H9 (cell line): ENCODE data around the gene ZBTB44. TPM values are rescaled to one million over a fixed set of nuclear protein-coding genes. Genes with fewer than 3 reads are reported as not detected.

Experiments
- DNase-seq: peaks from one replicate; pipeline ENCODE4 v3.0.0-alpha.2; 2017
- H2AFZ ChIP-seq: one replicate; pipeline ENCODE4 v1.6.1; 2013; ENCODE audit warnings: mild to moderate bottlenecking, low read length, control low read depth, moderate library complexity
- H2AK5ac ChIP-seq: 2 replicates; pipeline ENCODE4 v1.6.1; 2013; ENCODE audit warnings: low read length, control low read depth, mixed read lengths; ENCODE audit not compliant: insufficient read length
- H2BK120ac ChIP-seq: one replicate; pipeline ENCODE4 v1.6.1; 2013; ENCODE audit warnings: low read depth, mild to moderate bottlenecking, low read length, control low read depth, inconsistent platforms; ENCODE audit not compliant: poor library complexity, severe bottlenecking
- H2BK12ac ChIP-seq: 2 replicates; pipeline ENCODE4 v1.6.1; 2013; ENCODE audit warnings: low read length, control low read depth, mixed read lengths, low read depth; ENCODE audit not compliant: insufficient read length
- H2BK15ac ChIP-seq: 2 replicates; pipeline ENCODE4 v1.6.1; 2013; ENCODE audit warnings: low read depth, low read length, control low read depth
- H2BK20ac ChIP-seq: one replicate; pipeline ENCODE4 v1.6.1; 2013; ENCODE audit warnings: low read depth, mild to moderate bottlenecking, low read length, control low read depth, inconsistent platforms; ENCODE audit not compliant: poor library complexity, severe bottlenecking
- H2BK5ac ChIP-seq: 2 replicates; pipeline ENCODE4 v1.6.1; 2013; ENCODE audit warnings: low read length, control low read depth, mixed read lengths; ENCODE audit not compliant: insufficient read length
- H3K14ac ChIP-seq: 2 replicates; pipeline ENCODE4 v1.6.1; 2013; ENCODE audit warnings: low read length, control low read depth; ENCODE audit not compliant: insufficient read depth
- H3K18ac ChIP-seq: 2 replicates; pipeline ENCODE4 v1.6.1; 2013; ENCODE audit warnings: low read depth, mild to moderate bottlenecking, mixed read lengths, low read length, control low read depth; ENCODE audit not compliant: insufficient read length
- H3K23ac ChIP-seq: 2 replicates; pipeline ENCODE4 v1.6.1; 2013; ENCODE audit warnings: low read length, control low read depth, mixed read lengths, low read depth; ENCODE audit not compliant: insufficient read length
- H3K23me2 ChIP-seq: 2 replicates; pipeline ENCODE4 v1.6.1; 2013; ENCODE audit warnings: low read depth, mild to moderate bottlenecking, mixed read lengths, low read length, control low read depth; ENCODE audit not compliant: insufficient read length, poor library complexity, severe bottlenecking
- H3K27ac ChIP-seq: 2 replicates; pipeline ENCODE4 v1.5.1; 2013; ENCODE audit warnings: low read length, control low read depth, mixed read lengths, low read depth; ENCODE audit not compliant: insufficient read length
- H3K27me3 ChIP-seq: 2 replicates; pipeline ENCODE4 v1.6.1; 2013; ENCODE audit warnings: low read length, control low read depth, inconsistent platforms; ENCODE audit not compliant: insufficient read depth
- H3K4ac ChIP-seq: 2 replicates; pipeline ENCODE4 v1.6.1; 2013; ENCODE audit warnings: low read depth, mild to moderate bottlenecking, control low read depth, inconsistent platforms, low read length, moderate library complexity
- H3K4me1 ChIP-seq: 2 replicates; pipeline ENCODE4 v1.6.1; 2013; ENCODE audit warnings: low read length, control low read depth, inconsistent platforms; ENCODE audit not compliant: insufficient read depth
- H3K4me2 ChIP-seq: 2 replicates; pipeline ENCODE4 v1.6.1; 2013; ENCODE audit warnings: low read length, control low read depth, mixed read lengths; ENCODE audit not compliant: insufficient read length, insufficient read depth
- H3K56ac ChIP-seq: 2 replicates; pipeline ENCODE4 v1.6.1; 2013; ENCODE audit warnings: low read depth, mild to moderate bottlenecking, mixed read lengths, low read length, control low read depth; ENCODE audit not compliant: insufficient read length
- H3K79me1 ChIP-seq: 2 replicates; pipeline ENCODE4 v1.6.1; 2013; ENCODE audit warnings: low read depth, mild to moderate bottlenecking, moderate library complexity, low read length, control low read depth, inconsistent platforms; ENCODE audit not compliant: insufficient read depth, poor library complexity, severe bottlenecking
- H3K79me2 ChIP-seq: 2 replicates; pipeline ENCODE4 v1.6.1; 2013; ENCODE audit warnings: low read length, control low read depth, inconsistent platforms; ENCODE audit not compliant: insufficient read depth
- H3K9ac ChIP-seq: 2 replicates; pipeline ENCODE4 v1.6.1; 2013; ENCODE audit warnings: low read length, control low read depth, mixed read lengths; ENCODE audit not compliant: insufficient read length; ENCODE audit errors: extremely low read depth
- H3K9me3 ChIP-seq: one replicate; pipeline ENCODE4 v1.6.1; 2013; ENCODE audit warnings: low read depth, low read length, inconsistent platforms; ENCODE audit not compliant: control insufficient read depth
- H3T11ph ChIP-seq: one replicate; pipeline ENCODE4 v1.6.1; 2013; ENCODE audit warnings: mild to moderate bottlenecking, low read length, control low read depth, inconsistent platforms
- H4K20me1 ChIP-seq: one replicate; pipeline ENCODE4 v1.6.1; 2013; ENCODE audit not compliant: control insufficient read depth, insufficient read length, insufficient read depth
- H4K5ac ChIP-seq: 2 replicates; pipeline ENCODE4 v1.6.1; 2013; ENCODE audit warnings: low read depth, mild to moderate bottlenecking, mixed read lengths, low read length, control low read depth; ENCODE audit not compliant: insufficient read length
- H4K8ac ChIP-seq: replicated peaks from 2 replicates; pipeline ENCODE4 v1.6.1; 2013; ENCODE audit warnings: low read length, control low read depth, mixed read lengths, low read depth; ENCODE audit not compliant: insufficient read length
- H4K91ac ChIP-seq: 2 replicates; pipeline ENCODE4 v1.6.1; 2013; ENCODE audit warnings: low read depth, mild to moderate bottlenecking, moderate library complexity, mixed read lengths, low read length, control low read depth; ENCODE audit not compliant: insufficient read length
- H3K27ac Mint-ChIP-seq, 3 experiments: 2 replicates in 2 of 3; 3 replicates in 1 of 3; pipeline ENCODE4 v1.8.0; 2020 to 2021; ENCODE audit warnings: mixed read lengths in 3 of 3, mild to moderate bottlenecking in 1 of 3, moderate library complexity in 1 of 3
- H3K27me3 Mint-ChIP-seq: 2 replicates; pipeline ENCODE4 v1.8.0; 2021; ENCODE audit warnings: low read depth, mild to moderate bottlenecking, moderate library complexity, mixed read lengths
- H3K36me3 Mint-ChIP-seq, 3 experiments: 2 replicates in 2 of 3; 3 replicates in 1 of 3; pipeline ENCODE4 v1.8.0; 2020 to 2021; ENCODE audit warnings: low read depth in 3 of 3, mixed read lengths in 3 of 3; ENCODE audit not compliant: insufficient read depth in 1 of 3
- H3K4me1 Mint-ChIP-seq, 2 experiments: 2 replicates each; pipeline ENCODE4 v1.8.0; 2020; ENCODE audit warnings: mixed read lengths in 2 of 2
- H3K4me3 Mint-ChIP-seq, 2 experiments: 2 replicates in 1 of 2; 3 replicates in 1 of 2; pipeline ENCODE4 v1.8.0; 2020 to 2021; ENCODE audit warnings: mild to moderate bottlenecking in 2 of 2, mixed read lengths in 2 of 2, moderate library complexity in 1 of 2
- H3K9me3 Mint-ChIP-seq, 2 experiments: 2 replicates in 1 of 2; 3 replicates in 1 of 2; pipeline ENCODE4 v1.8.0; 2020; ENCODE audit warnings: mild to moderate bottlenecking in 2 of 2, mixed read lengths in 2 of 2, moderate library complexity in 1 of 2
- WGBS: extraction: QIAGEN DNeasy Blood & Tissue Kit; methylation state at CpG from one replicate; pipeline ENCODE4 v1.1.7; 2013; ENCODE audit warnings: missing lambda C conversion rate, low lambda C conversion rate, mixed read lengths; ENCODE audit not compliant: insufficient read length; ENCODE audit errors: extremely low coverage; 5-methylcytosine and 5-hydroxymethylcytosine counted together
- total RNA-seq: library from RNA; stranded (reverse); gene quantifications from 2 replicates; pipeline ENCODE4 v1.2.1, GENCODE V29; 2021
- TF ChIP-seq, protein P1 (sequence below): fragments of 200-600 bp; sonication (generic); conservative IDR thresholded peaks from 3 replicates; pipeline ENCODE4 v1.8.0; 2021; ENCODE audit warnings: antibody characterized with exemption, mild to moderate bottlenecking

Gene ZBTB44
- total RNA-seq, 1 experiment from 2014 or later, result 67.7 TPM

DNA sequence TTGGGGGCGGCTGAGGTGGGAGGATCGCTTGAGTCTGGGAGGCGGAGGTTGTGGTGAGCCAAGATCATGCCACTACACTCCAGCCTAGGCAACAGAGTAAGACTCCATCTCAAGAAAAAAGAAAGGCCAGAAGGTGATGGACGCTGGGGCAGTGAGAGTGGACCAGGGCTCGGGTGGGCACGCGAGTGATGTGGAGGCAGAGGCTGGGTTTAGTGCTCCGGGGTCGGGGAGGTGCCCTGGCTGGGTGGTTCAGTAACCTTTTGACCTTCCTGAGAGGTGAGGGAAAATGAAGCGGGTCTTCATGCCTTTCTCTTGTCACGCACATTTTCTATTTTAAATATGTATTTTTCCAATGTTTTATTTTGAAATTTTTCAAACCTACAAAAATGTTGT lies 110.0 kb downstream of the ZBTB44 start:
- TF ChIP-seq, protein P1, sequence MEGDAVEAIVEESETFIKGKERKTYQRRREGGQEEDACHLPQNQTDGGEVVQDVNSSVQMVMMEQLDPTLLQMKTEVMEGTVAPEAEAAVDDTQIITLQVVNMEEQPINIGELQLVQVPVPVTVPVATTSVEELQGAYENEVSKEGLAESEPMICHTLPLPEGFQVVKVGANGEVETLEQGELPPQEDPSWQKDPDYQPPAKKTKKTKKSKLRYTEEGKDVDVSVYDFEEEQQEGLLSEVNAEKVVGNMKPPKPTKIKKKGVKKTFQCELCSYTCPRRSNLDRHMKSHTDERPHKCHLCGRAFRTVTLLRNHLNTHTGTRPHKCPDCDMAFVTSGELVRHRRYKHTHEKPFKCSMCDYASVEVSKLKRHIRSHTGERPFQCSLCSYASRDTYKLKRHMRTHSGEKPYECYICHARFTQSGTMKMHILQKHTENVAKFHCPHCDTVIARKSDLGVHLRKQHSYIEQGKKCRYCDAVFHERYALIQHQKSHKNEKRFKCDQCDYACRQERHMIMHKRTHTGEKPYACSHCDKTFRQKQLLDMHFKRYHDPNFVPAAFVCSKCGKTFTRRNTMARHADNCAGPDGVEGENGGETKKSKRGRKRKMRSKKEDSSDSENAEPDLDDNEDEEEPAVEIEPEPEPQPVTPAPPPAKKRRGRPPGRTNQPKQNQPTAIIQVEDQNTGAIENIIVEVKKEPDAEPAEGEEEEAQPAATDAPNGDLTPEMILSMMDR, result no peak
- Histone ChIP-seq H4K91ac (no peak overlapping the region), H2BK20ac (no peak overlapping the region), H2AK5ac (no peak overlapping the region), H3K27ac (no peak overlapping the region), H3T11ph (no peak overlapping the region), H3K27me3 (no peaks in the 10 kb centered on the region), H2BK12ac (no peak overlapping the region), H4K8ac (no peak overlapping the region), H3K4ac (no peak overlapping the region), H2BK5ac (no peak overlapping the region), H2AFZ (no peak overlapping the region), H3K79me2 (no peaks in the 10 kb centered on the region), H2BK120ac (no peak overlapping the region), H2BK15ac (no peak overlapping the region), H3K18ac (no peak overlapping the region), H3K9me3 (no peaks in the 10 kb centered on the region), H3K23me2 (no peaks in the 10 kb centered on the region), H3K4me1 (no peaks in the 10 kb centered on the region), H3K9ac (no peak overlapping the region), H3K56ac (no peak overlapping the region), H3K14ac (no peak overlapping the region), H3K4me2 (no peak overlapping the region), H4K20me1 (no peaks in the 10 kb centered on the region), H4K5ac (no peak overlapping the region), H3K23ac (no peak overlapping the region), H3K79me1 (no peaks in the 10 kb centered on the region)
- Mint-ChIP-seq H3K27me3 (no peaks in the 10 kb centered on the region; the same call in 1 of the 2 replicates), H3K9me3 (peaks cover 0 to 4% of the 10 kb centered on the region in 2 experiments; a peak in 1 of 5 replicates), H3K36me3 (peaks cover 12 to 21% (median 16%) of the 10 kb centered on the region in 3 experiments), H3K4me3 (no peak overlapping the region), H3K27ac (no peak overlapping the region), H3K4me1 (no peaks in the 10 kb centered on the region)
- no peak for DNase-seq
- WGBS, result no CpG with 5 or more reads among the region's 11 CpGs
